VCaP (cell line): ENCODE measurements around the gene DNAH17.

Experiments used
- H3K27ac ChIP-seq: fragments of 450-650 bp; 2 replicates; pipeline ENCODE4 v1.5.1; 2017
- CTCF ChIP-seq: fragments of 450-650 bp; conservative IDR thresholded peaks from 2 replicates; pipeline ENCODE4 v1.5.1; 2017; ENCODE audit warnings: mild to moderate bottlenecking, moderate library complexity

Gene DNAH17

GRCh38 chr17:78499715-78500540, 77.3 kb downstream of the DNAH17 start:
- no peak overlapping the region for H3K27ac ChIP-seq
- TF ChIP-seq CTCF, result no peak

- no peak for TF ChIP-seq CTCF
- H3K27ac ChIP-seq, result no peak overlapping the region
These were observed 78.3 kb downstream of the DNAH17 start for GRCh38 chr17:78498848-78499247.

GRCh38 chr17:78497115-78497540, 80.1 kb downstream of the DNAH17 start:
- no peak overlapping the region for H3K27ac ChIP-seq
- TF ChIP-seq CTCF, result peak; percentile 93

- no peak overlapping the region for H3K27ac ChIP-seq
- no peak for TF ChIP-seq CTCF
These were observed 80.9 kb downstream of the DNAH17 start for GRCh38 chr17:78496311-78496710.

GRCh38 chr17:78495634-78496033, 81.6 kb downstream of the DNAH17 start:
- no peak overlapping the region for H3K27ac ChIP-seq
- no peak for TF ChIP-seq CTCF

GRCh38 chr17:78494696-78495330, 82.4 kb downstream of the DNAH17 start:
- H3K27ac ChIP-seq, result no peak overlapping the region
- no peak for TF ChIP-seq CTCF

GRCh38 chr17:78493853-78494695, 83.1 kb downstream of the DNAH17 start:
- no peak for TF ChIP-seq CTCF
- no peak overlapping the region for H3K27ac ChIP-seq
